Measurements from ENCODE around the gene TBCC.

Gene TBCC

GRCh38 chr6:42727627-42728026 lies 18.3 kb downstream of the TBCC start:
- no peak for DNase-seq (ENCODE audit: extremely low read depth, low read depth)
- TF ChIP-seq CTCF (IDR thresholded peaks at IDR 0.05; ENCODE audit: low read depth, low read length): no peak

- DNase-seq (ENCODE audit: extremely low read depth, low read depth): no peak
- TF ChIP-seq CTCF (IDR thresholded peaks at IDR 0.05; ENCODE audit: low read depth, low read length): no peak
Observed at GRCh38 chr6:42727087-42727611, 18.8 kb downstream of the TBCC start.

- peak; percentile 83 for DNase-seq (ENCODE audit: extremely low read depth, low read depth)
- TF ChIP-seq CTCF (IDR thresholded peaks at IDR 0.05; ENCODE audit: low read depth, low read length): peak; percentile 82
Observed at GRCh38 chr6:42726485-42727086, 19.3 kb downstream of the TBCC start.

- no peak for DNase-seq (ENCODE audit: extremely low read depth, low read depth)
- no peak for TF ChIP-seq CTCF (IDR thresholded peaks at IDR 0.05; ENCODE audit: low read depth, low read length)
Observed at GRCh38 chr6:42726026-42726425, 19.9 kb downstream of the TBCC start.

- no peak for DNase-seq (ENCODE audit: extremely low read depth, low read depth)
- no peak for TF ChIP-seq CTCF (IDR thresholded peaks at IDR 0.05; ENCODE audit: low read depth, low read length)
Observed at GRCh38 chr6:42724825-42725224, 21.1 kb downstream of the TBCC start.

GRCh38 chr6:42722497-42722896 lies 23.4 kb downstream of the TBCC start, which contains the start of gene PRPH2:
TSS of gene PRPH2 (minus strand) at chr6:42722597. CDS start at chr6:42722334, 263 bp downstream.
- no peak for TF ChIP-seq CTCF (IDR thresholded peaks at IDR 0.05; ENCODE audit: low read depth, low read length)
- no peak for DNase-seq (ENCODE audit: extremely low read depth, low read depth)

GRCh38 chr6:42720739-42721138 lies 25.2 kb downstream of the TBCC start:
- no peak for DNase-seq (ENCODE audit: extremely low read depth, low read depth)
- TF ChIP-seq CTCF (IDR thresholded peaks at IDR 0.05; ENCODE audit: low read depth, low read length): no peak
